Uterus (tissue), 4 donors: Measurements from ENCODE around the gene PRKACA. TPM values are rescaled to one million over a fixed set of nuclear protein-coding genes. Genes with fewer than 3 reads are reported as not detected.
"Not testable (repeated sequence)": the region's sequence is repeated elsewhere in the genome, so short reads cannot be mapped to it uniquely, and the experiment has no call there.

Experiments
- DNase-seq, 2 donors: peaks; one replicate each; pipeline ENCODE4 v3.0.0-alpha.2; 2019 to 2020
- H3K27ac ChIP-seq, 2 donors: fragments of 200-600 bp; sonication (generic); 1 replicate in 1 of 2; 2 replicates in 1 of 2; pipeline ENCODE4 v1.5.1; 2016 to 2018
- H3K27me3 ChIP-seq, 2 donors: fragments of 200-600 bp; sonication (generic); one replicate each; pipeline ENCODE4 v1.5.1; 2018 to 2019; ENCODE audit warnings: control low read depth in 1 of 2
- H3K36me3 ChIP-seq, 2 donors: fragments of 200-600 bp; sonication (generic); one replicate each; pipeline ENCODE4 v1.5.1; 2019; ENCODE audit warnings: control low read depth in 1 of 2
- H3K4me1 ChIP-seq, 2 donors: fragments of 200-600 bp; sonication (generic); one replicate each; pipeline ENCODE4 v1.5.1; 2018 to 2019; ENCODE audit warnings: control low read depth in 1 of 2
- H3K4me3 ChIP-seq, 2 donors: fragments of 200-600 bp; sonication (generic); 1 replicate in 1 of 2; 2 replicates in 1 of 2; pipeline ENCODE4 v1.5.1; 2018 to 2019; ENCODE audit warnings: mild to moderate bottlenecking in 1 of 2
- H3K9me3 ChIP-seq, 2 donors: fragments of 200-600 bp; sonication (generic); one replicate each; pipeline ENCODE4 v1.5.1; 2019; ENCODE audit warnings: control low read depth in 1 of 2
- CTCF ChIP-seq, 4 experiments: fragments of 200-600 bp in 2 of 4; fragments of 450-650 bp in 2 of 4; sonication (generic) in 2 of 4; IDR thresholded peaks; one replicate each; pipeline ENCODE4 v1.5.1; 2016 to 2019; ENCODE audit warnings: antibody characterized with exemption in 4 of 4, mild to moderate bottlenecking in 2 of 4, moderate library complexity in 1 of 4
- POLR2A ChIP-seq, 2 donors: fragments of 450-650 bp; IDR thresholded peaks; one replicate each; pipeline ENCODE4 v1.6.1; 2016; ENCODE audit warnings: antibody characterized with exemption in 2 of 2, mild to moderate bottlenecking in 1 of 2, moderate library complexity in 1 of 2
- intact Hi-C: fragments of 100-400 bp; cut with DNase I; formaldehyde crosslinking; loops from one replicate; pipeline ENCODE4 v1.15.1; 2023; ENCODE audit warnings: low total_unique reads
- total RNA-seq, 4 donors: library from RNA; depleted of rRNA in 3 of 4; stranded (reverse); fragments of >200 nt in 3 of 4; gene quantifications; one replicate each; pipeline versions ENCODE4 v1.1.0 to v1.2.4, GENCODE V29; 2014 to 2023
- donor health status: DM: yes; HTN: yes; CAD: no.

PRKACA gene
- total RNA-seq, 4 donors from 2014 or later = 4.9 to 135 (median 74.2) TPM

DNA sequence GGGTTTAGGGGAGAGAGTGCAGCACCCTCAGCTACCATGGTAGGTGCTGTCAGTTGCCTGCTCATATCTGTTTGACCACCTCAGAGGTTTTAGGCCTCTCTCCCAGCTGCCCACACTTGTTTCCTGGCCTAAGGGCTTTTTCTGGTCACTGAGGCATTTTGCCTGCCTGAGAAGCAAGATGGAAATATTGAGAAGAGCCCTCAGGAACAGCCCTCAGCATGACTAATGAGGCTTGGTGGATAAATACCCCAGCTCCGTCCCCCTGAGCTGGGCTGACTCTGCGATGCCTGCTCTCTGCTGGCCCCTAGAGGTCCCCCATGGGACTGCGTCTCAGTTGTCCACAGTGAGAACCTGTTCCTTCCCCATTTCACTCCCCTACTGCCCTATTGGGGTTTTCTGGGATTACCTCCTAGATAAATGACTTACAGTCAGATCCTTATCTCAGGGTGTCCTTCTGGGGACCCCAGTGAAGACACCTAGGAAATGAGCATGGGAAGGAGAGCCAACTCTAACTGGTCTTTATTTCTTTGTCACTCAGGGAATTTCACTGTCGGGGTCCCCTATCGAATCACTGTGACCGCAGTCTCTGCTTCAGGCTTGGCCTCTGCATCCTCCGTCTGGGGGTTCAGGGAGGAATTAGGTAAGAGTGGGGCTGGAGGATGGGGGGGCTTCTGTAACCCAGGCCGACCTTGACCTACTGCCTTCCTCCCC, 69.0 kb downstream of the PRKACA start:
- Histone ChIP-seq H3K9me3 (no peaks in the 10 kb centered on the region), H3K27me3 (no peaks in the 10 kb centered on the region), H3K4me1 (no peaks in the 10 kb centered on the region), H3K36me3 (no peaks in the 10 kb centered on the region), H3K4me3 (no peak overlapping the region), H3K27ac (no peak overlapping the region)
- DNase-seq = no peak
- intact Hi-C loops = no loop called here
- TF ChIP-seq POLR2A (IDR thresholded peaks at IDR 0.05) (no peak), CTCF (IDR thresholded peaks at IDR 0.05) (peak; percentile 25 to 44 (median 32))

- intact Hi-C loops, H3K4me1 ChIP-seq, H3K27ac ChIP-seq, H3K4me3 ChIP-seq, H3K36me3 ChIP-seq, H3K27me3 ChIP-seq, DNase-seq, H3K9me3 ChIP-seq: not testable (repeated sequence)
These were observed 69.7 kb downstream of the PRKACA start for GRCh38 chr19:14047866-14048265.

DNA sequence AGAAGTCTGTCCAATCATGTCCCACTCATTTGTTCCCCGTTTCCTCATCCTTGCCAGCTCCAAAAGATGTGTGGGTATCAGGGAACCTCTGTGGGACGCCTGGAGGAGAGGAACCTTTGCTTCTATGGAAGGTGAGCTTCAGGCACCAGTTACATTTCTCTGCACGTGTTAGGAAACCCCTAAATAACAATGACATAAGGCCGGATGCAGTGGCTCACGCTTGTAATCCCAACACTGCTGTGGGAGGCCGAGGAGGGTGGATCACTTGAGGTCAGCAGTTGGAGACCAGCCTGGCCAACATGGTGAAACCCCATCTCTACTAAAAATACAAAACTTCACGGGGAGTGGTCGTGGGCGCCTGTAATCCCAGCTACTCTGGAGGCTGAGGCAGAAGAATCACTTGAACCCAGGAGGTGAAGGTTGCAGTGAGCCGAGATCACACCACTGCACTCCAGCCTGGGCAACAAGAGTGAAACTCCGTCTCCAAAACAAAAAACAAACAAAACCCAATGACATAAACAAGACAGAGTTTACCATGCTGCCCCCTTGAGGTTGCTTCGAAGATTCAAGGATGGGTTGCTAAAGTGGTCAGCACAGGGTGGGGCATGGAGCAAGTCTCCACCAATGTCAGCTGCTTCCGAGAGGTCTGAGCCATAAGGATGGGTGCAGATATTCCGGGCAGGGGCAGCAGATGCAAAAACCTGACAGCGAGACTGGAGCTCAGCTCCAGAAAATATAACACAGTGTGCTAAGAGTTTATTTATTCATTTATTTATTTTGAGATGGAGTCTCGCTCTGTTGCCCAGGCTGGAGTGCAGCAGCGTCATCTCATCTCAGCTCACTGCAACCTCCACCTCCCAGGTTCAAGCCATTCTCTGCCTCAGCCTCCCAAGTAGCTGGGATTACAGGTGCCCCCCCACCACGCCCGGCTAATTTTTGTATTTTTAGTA, 74.6 kb downstream of the PRKACA start:
- DNase-seq = peak in 1 of 2 donors; percentile 42
- H3K4me1 ChIP-seq, H3K4me3 ChIP-seq, intact Hi-C loops, H3K27me3 ChIP-seq, H3K27ac ChIP-seq, H3K9me3 ChIP-seq, H3K36me3 ChIP-seq: not testable (repeated sequence)
- peak; percentile 34 to 57 (median 48) for TF ChIP-seq CTCF (IDR thresholded peaks at IDR 0.05)

Other genes with a start within 250 kb of the PRKACA start
- gene NANOS3, start 240.6 kb downstream of the PRKACA start, total RNA-seq = 1 to 10 TPM in 1 of 4 donors, not detected in 3; 1.2 TPM
- gene BRME1, start 211.6 kb downstream of the PRKACA start, total RNA-seq = 1 to 10 TPM in 3 of 4 donors, not detected in 1; 4.8 to 7.7 (median 5.8) TPM
- gene CC2D1A, start 211.6 kb downstream of the PRKACA start, total RNA-seq = 10 to 100 TPM in 2 of 4 donors, 1 to 10 TPM in 2; 3.2 to 44.4 (median 13.2) TPM
- gene PODNL1, start 179.3 kb downstream of the PRKACA start, total RNA-seq = under 1 TPM in 2 of 4 donors, not detected in 2; 0.55 to 0.98 TPM
- 10 to 100 TPM; 11.2 to 39.6 (median 20.1) TPM for gene DCAF15, start 165.3 kb downstream of the PRKACA start, total RNA-seq
- gene RFX1, start 111.4 kb downstream of the PRKACA start, total RNA-seq = 10 to 100 TPM in 1 of 4 donors, 1 to 10 TPM in 2, under 1 TPM in 1; 0.26 to 14.1 (median 4.1) TPM
- not detected for gene RLN3, start 89.6 kb downstream of the PRKACA start, total RNA-seq
- 1 to 10 TPM; 1.0 to 10.0 (median 3.7) TPM for gene IL27RA, start 86.0 kb downstream of the PRKACA start, total RNA-seq
- 1 to 10 TPM in 1 of 4 donors, under 1 TPM in 1, not detected in 2; 0.55 to 4.3 TPM for gene PALM3, start 55.7 kb downstream of the PRKACA start, total RNA-seq
- 10 to 100 TPM in 1 of 4 donors, 1 to 10 TPM in 1, under 1 TPM in 1, not detected in 1; 0.55 to 23.8 (median 2.0) TPM for gene MISP3, start 45.0 kb downstream of the PRKACA start, total RNA-seq
- gene C19orf67, start 32.0 kb downstream of the PRKACA start, total RNA-seq = 1 to 10 TPM in 1 of 4 donors, not detected in 3; 1.7 TPM
- gene SAMD1, start 27.0 kb downstream of the PRKACA start, total RNA-seq = 10 to 100 TPM in 3 of 4 donors, 1 to 10 TPM in 1; 6.9 to 57.8 (median 24.1) TPM
- 10 to 100 TPM in 1 of 4 donors, not detected in 3; 16.7 TPM for gene ASF1B, start 18.8 kb upstream of the PRKACA start, total RNA-seq
- gene ADGRL1, start 88.4 kb upstream of the PRKACA start, total RNA-seq = 10 to 100 TPM in 2 of 4 donors, 1 to 10 TPM in 2; 2.4 to 64.0 (median 20.7) TPM